Loucy (cell line): ENCODE measurements around the gene TMEM94.

Experiments used
- CTCF ChIP-seq: fragments of 200-600 bp; sonication (generic); conservative IDR thresholded peaks from 2 replicates; pipeline ENCODE4 v1.5.1; 2014; ENCODE audit warnings: mild to moderate bottlenecking, antibody characterized with exemption, low read length
- EZH2phosphoT487 ChIP-seq: fragments of 200-600 bp; IDR thresholded peaks from 2 replicates; pipeline ENCODE4 v1.6.1; 2018; ENCODE audit warnings: antibody characterized with exemption, mild to moderate bottlenecking, moderate library complexity, borderline replicate concordance

GRCh38 chr17:75506134-75506533, 49.7 kb downstream of the TMEM94 start:
- TF ChIP-seq CTCF (no peak), EZH2phosphoT487 (no peak)
